RWPE2 (cell line): ENCODE data around the gene DGKI.

Experiments used
- ATAC-seq: fragments of 200-7000 bp; cut with Tn5 transposase; 3 replicates; pipeline ENCODE4 v1.9.1; 2021; ENCODE audit warnings: low read depth
- DNase-seq: peaks from one replicate; pipeline ENCODE4 v3.0.0-alpha.2; 2020; ENCODE audit warnings: low spot score
- H3K27ac ChIP-seq: fragments of 450-650 bp; 2 replicates; pipeline ENCODE4 v1.5.1; 2017; ENCODE audit warnings: mild to moderate bottlenecking; ENCODE audit not compliant: poor library complexity, severe bottlenecking
- H3K27me3 ChIP-seq: fragments of 250-450 bp; sonication (Bioruptor Pico); 2 replicates; pipeline ENCODE4 v1.5.1; 2021; ENCODE audit warnings: mild to moderate bottlenecking, moderate library complexity; ENCODE audit not compliant: insufficient read depth, poor library complexity, severe bottlenecking
- H3K36me3 ChIP-seq: fragments of 250-450 bp; sonication (Bioruptor Pico); 2 replicates; pipeline ENCODE4 v1.5.1; 2020; ENCODE audit warnings: low read depth, mild to moderate bottlenecking, moderate library complexity
- H3K4me1 ChIP-seq: fragments of 250-450 bp; sonication (Bioruptor Pico); 2 replicates; pipeline ENCODE4 v1.5.1; 2021; ENCODE audit warnings: mild to moderate bottlenecking, moderate library complexity; ENCODE audit not compliant: insufficient read depth, poor library complexity, severe bottlenecking
- H3K4me3 ChIP-seq: fragments of 250-450 bp; sonication (Bioruptor Pico); 2 replicates; pipeline ENCODE4 v1.5.1; 2021; ENCODE audit warnings: mild to moderate bottlenecking, moderate library complexity; ENCODE audit not compliant: severe bottlenecking
- H3K9me3 ChIP-seq: fragments of 250-450 bp; sonication (Bioruptor Pico); 2 replicates; pipeline ENCODE4 v1.5.1; 2021; ENCODE audit warnings: mild to moderate bottlenecking, moderate library complexity; ENCODE audit not compliant: severe bottlenecking
- CTCF ChIP-seq: fragments of 450-650 bp; IDR thresholded peaks from one replicate; pipeline ENCODE4 v1.5.1; 2017; ENCODE audit warnings: mild to moderate bottlenecking, moderate library complexity; ENCODE audit not compliant: poor library complexity, severe bottlenecking

The DGKI gene

GRCh38 chr7:137873979-137874777, 27.4 kb upstream of the DGKI start:
- Histone ChIP-seq H3K4me3 (no peak overlapping the region), H3K4me1 (no peaks in the 10 kb centered on the region), H3K27me3 (no peaks in the 10 kb centered on the region), H3K9me3 (no peaks in the 10 kb centered on the region), H3K36me3 (peaks cover 49% of the 10 kb centered on the region), H3K27ac (no peak overlapping the region)
- ATAC-seq (no peak), DNase-seq (no peak)
- no peak for TF ChIP-seq CTCF

- Histone ChIP-seq H3K4me3 (no peak overlapping the region), H3K9me3 (no peaks in the 10 kb centered on the region), H3K27me3 (no peaks in the 10 kb centered on the region), H3K4me1 (no peaks in the 10 kb centered on the region), H3K36me3 (peaks cover 43% of the 10 kb centered on the region), H3K27ac (no peak overlapping the region)
- TF ChIP-seq CTCF = no peak
- no peak for DNase-seq
- ATAC-seq = no peak
Observed at GRCh38 chr7:137873524-137873923, 26.8 kb upstream of the DGKI start.

- no peaks in the 10 kb centered on the region for H3K9me3 ChIP-seq
- peaks cover 41% of the 10 kb centered on the region for H3K36me3 ChIP-seq
- H3K27me3 ChIP-seq = no peaks in the 10 kb centered on the region
- DNase-seq (no peak), ATAC-seq (no peak)
- no peak overlapping the region for H3K27ac ChIP-seq
- no peak for TF ChIP-seq CTCF
- H3K4me1 ChIP-seq = no peaks in the 10 kb centered on the region
- H3K4me3 ChIP-seq = no peak overlapping the region
Observed at GRCh38 chr7:137871170-137871915, 24.6 kb upstream of the DGKI start.

- Histone ChIP-seq H3K27ac (no peak overlapping the region), H3K9me3 (no peaks in the 10 kb centered on the region)
- no peak for ATAC-seq
Observed at GRCh38 chr7:137870684-137871083, 23.9 kb upstream of the DGKI start.

More at GRCh38 chr7:137870684-137871083, 23.9 kb upstream of the DGKI start:
- no peak overlapping the region for H3K4me3 ChIP-seq
- TF ChIP-seq CTCF = no peak
- H3K27me3 ChIP-seq = no peaks in the 10 kb centered on the region
- no peak for DNase-seq
- H3K4me1 ChIP-seq = no peaks in the 10 kb centered on the region
- peaks cover 38% of the 10 kb centered on the region for H3K36me3 ChIP-seq
